Natural killer cell (primary cell): Measurements from ENCODE around the gene SPINK1. TPM values are rescaled to one million over a fixed set of nuclear protein-coding genes. Genes with fewer than 3 reads are reported as not detected.

ENCODE experiments used
- ATAC-seq, 3 donors: fragments of 150-1000 bp in 2 of 3; fragments of 200-7000 bp in 1 of 3; cut with Tn5 transposase; 1 replicate in 1 of 3; 2 replicates in 2 of 3; pipeline ENCODE4 v1.10.0; 2021; ENCODE audit warnings: mild to moderate bottlenecking in 2 of 3, moderate library complexity in 2 of 3
- DNase-seq, 2 donors: peaks; one replicate each; pipeline versions ENCODE4 v3.0.0 to v3.0.0-alpha.2; 2013 to 2021; ENCODE audit warnings: mixed read lengths in 1 of 2
- H3K27ac ChIP-seq: one replicate; pipeline ENCODE4 v1.5.1; 2013; ENCODE audit warnings: mild to moderate bottlenecking, low read length
- H3K27me3 ChIP-seq: one replicate; pipeline ENCODE4 v1.6.1; 2013; ENCODE audit warnings: low read length; ENCODE audit not compliant: control insufficient read depth, insufficient read depth
- H3K36me3 ChIP-seq: one replicate; pipeline ENCODE4 v1.6.1; 2013; ENCODE audit warnings: low read length; ENCODE audit not compliant: control insufficient read depth, insufficient read depth
- H3K4me1 ChIP-seq: one replicate; pipeline ENCODE4 v1.6.1; 2013; ENCODE audit warnings: low read length; ENCODE audit not compliant: control insufficient read depth, insufficient read depth
- H3K4me3 ChIP-seq: one replicate; pipeline ENCODE4 v1.5.1; 2013; ENCODE audit warnings: low read length
- H3K9me3 ChIP-seq: one replicate; pipeline ENCODE4 v1.6.1; 2013; ENCODE audit warnings: low read length; ENCODE audit not compliant: control insufficient read depth, insufficient read depth
- H3K27ac Mint-ChIP-seq, 2 donors: one replicate each; pipeline ENCODE4 v1.8.0; 2022; ENCODE audit warnings: mild to moderate bottlenecking in 2 of 2, mixed read lengths in 2 of 2, moderate library complexity in 1 of 2
- H3K27me3 Mint-ChIP-seq, 2 donors: one replicate each; pipeline ENCODE4 v1.8.0; 2022; ENCODE audit warnings: low read depth in 2 of 2, mixed read lengths in 2 of 2
- H3K36me3 Mint-ChIP-seq: one replicate; pipeline ENCODE4 v1.8.0; 2022; ENCODE audit warnings: mixed read lengths
- H3K4me1 Mint-ChIP-seq, 2 donors: one replicate each; pipeline ENCODE4 v1.8.0; 2022; ENCODE audit warnings: mixed read lengths in 2 of 2
- H3K4me3 Mint-ChIP-seq: one replicate; pipeline ENCODE4 v1.8.0; 2022; ENCODE audit warnings: mild to moderate bottlenecking, moderate library complexity, mixed read lengths
- H3K9me3 Mint-ChIP-seq, 2 donors: one replicate each; pipeline ENCODE4 v1.8.0; 2022; ENCODE audit warnings: mixed read lengths in 2 of 2
- WGBS: methylation state at CpG from one replicate; pipeline ENCODE4 v1.1.7; 2013; ENCODE audit warnings: missing lambda C conversion rate; ENCODE audit not compliant: insufficient coverage; 5-methylcytosine and 5-hydroxymethylcytosine counted together
- intact Hi-C: fragments of 100-400 bp; cut with micrococcal nuclease; formaldehyde crosslinking; loops from one replicate; pipeline ENCODE4 v1.14.2; 2022
- total RNA-seq, 4 donors: library from RNA; stranded (reverse); fragments of 120-200 nt in 1 of 4; gene quantifications; one replicate each; pipeline versions ENCODE4 v1.2.3 to v1.2.4, GENCODE V29; 2013 to 2022
- TF ChIP-seq, protein P1 (sequence below): fragments of 200-600 bp; IDR thresholded peaks from one replicate; pipeline ENCODE4 v1.8.0; 2022; ENCODE audit warnings: antibody characterized with exemption

Gene SPINK1
- total RNA-seq, 3 donors from 2014 or later (not counting 1 experiment from before 2014, with no cell fraction given): not detected

DNA sequence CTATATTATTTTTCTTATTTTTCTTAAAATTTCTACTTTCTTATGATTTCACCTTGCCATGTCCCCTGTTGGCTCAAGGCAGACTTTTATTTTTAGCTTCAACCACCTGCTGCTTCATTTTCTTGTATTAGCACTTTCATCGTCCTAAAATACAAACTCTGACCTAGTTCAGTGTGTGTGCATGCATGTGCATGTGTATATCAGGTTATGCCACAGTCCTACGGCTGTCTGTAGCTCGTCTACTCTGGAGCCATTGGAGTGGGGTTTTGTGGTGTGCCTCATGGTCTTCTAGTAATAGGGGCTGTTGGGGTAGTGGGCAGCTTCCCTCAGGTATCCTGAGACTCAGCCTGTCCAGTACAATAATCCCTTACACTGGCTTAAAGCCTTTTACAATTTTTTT is 13.4 kb upstream of the SPINK1 start:
- WGBS: 76% methylated on average over 2 of the region's 3 CpGs
- H3K4me3 ChIP-seq: no peak overlapping the region
- H3K36me3 Mint-ChIP-seq: no peaks in the 10 kb centered on the region
- TF ChIP-seq, protein P1, sequence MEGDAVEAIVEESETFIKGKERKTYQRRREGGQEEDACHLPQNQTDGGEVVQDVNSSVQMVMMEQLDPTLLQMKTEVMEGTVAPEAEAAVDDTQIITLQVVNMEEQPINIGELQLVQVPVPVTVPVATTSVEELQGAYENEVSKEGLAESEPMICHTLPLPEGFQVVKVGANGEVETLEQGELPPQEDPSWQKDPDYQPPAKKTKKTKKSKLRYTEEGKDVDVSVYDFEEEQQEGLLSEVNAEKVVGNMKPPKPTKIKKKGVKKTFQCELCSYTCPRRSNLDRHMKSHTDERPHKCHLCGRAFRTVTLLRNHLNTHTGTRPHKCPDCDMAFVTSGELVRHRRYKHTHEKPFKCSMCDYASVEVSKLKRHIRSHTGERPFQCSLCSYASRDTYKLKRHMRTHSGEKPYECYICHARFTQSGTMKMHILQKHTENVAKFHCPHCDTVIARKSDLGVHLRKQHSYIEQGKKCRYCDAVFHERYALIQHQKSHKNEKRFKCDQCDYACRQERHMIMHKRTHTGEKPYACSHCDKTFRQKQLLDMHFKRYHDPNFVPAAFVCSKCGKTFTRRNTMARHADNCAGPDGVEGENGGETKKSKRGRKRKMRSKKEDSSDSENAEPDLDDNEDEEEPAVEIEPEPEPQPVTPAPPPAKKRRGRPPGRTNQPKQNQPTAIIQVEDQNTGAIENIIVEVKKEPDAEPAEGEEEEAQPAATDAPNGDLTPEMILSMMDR: no peak
- peaks cover 17 to 53% of the 10 kb centered on the region in 2 donors for H3K27me3 Mint-ChIP-seq
- no peaks in the 10 kb centered on the region for H3K9me3 Mint-ChIP-seq
- H3K36me3 ChIP-seq: no peaks in the 10 kb centered on the region
- ATAC-seq: no peak
- H3K4me1 Mint-ChIP-seq: no peaks in the 10 kb centered on the region
- no peaks in the 10 kb centered on the region for H3K4me1 ChIP-seq
- peaks cover 2% of the 10 kb centered on the region for H3K27me3 ChIP-seq
- no peak overlapping the region for H3K27ac ChIP-seq
- H3K27ac Mint-ChIP-seq: no peak overlapping the region
- intact Hi-C loops: no loop called here
- DNase-seq: no peak
- no peaks in the 10 kb centered on the region for H3K9me3 ChIP-seq
- H3K4me3 Mint-ChIP-seq: no peak overlapping the region

DNA sequence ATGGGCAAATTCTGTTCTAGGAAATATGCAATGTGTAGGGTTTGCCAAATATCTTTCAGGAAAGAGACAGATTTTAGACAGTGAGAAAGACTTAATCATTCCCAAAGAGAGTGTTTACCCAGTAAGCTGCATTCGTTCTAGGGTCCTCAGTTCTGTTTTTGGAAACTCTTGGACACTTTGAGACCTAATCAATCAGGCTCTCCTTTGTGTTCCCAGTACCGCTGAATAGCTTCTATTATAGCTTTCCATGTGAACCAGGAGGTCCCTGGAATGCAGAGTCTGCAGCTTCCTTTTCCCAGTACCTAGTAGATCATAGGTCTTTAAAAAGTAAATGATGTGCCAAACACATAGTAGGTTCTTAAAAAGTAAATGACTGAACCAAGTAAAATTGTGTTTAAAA is 11.4 kb upstream of the SPINK1 start:
- H3K36me3 ChIP-seq: no peaks in the 10 kb centered on the region
- intact Hi-C loops: no loop called here
- Mint-ChIP-seq H3K36me3 (no peaks in the 10 kb centered on the region), H3K4me1 (no peaks in the 10 kb centered on the region), H3K27ac (no peak overlapping the region), H3K4me3 (no peak overlapping the region), H3K27me3 (peaks cover 15 to 37% of the 10 kb centered on the region in 2 donors), H3K9me3 (no peaks in the 10 kb centered on the region)
- no peaks in the 10 kb centered on the region for H3K9me3 ChIP-seq
- ATAC-seq (no peak), DNase-seq (no peak)
- peaks cover 2% of the 10 kb centered on the region for H3K27me3 ChIP-seq
- WGBS: 84% methylated on average over 2 of the region's 2 CpGs
- no peak overlapping the region for H3K4me3 ChIP-seq
- TF ChIP-seq, protein P1: no peak
- H3K4me1 ChIP-seq: no peaks in the 10 kb centered on the region
- H3K27ac ChIP-seq: no peak overlapping the region

DNA sequence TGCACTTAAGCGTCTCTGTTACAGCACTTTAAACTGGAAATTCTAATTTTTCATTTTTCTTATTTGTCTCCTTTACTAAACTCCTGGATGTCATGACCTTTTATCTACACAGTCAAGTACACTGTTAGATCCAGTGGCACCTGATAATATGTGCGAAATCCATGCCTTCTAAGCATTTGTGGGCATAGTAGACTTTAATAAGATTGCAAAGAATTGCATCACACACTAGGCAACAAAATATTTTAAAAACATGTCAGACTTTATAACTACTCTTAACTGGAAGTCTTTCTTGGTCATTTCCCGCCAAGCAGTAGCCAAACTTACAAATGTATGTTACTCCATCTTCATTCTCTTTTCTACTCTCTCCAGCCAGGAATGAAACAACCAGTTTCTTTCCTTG is 5.0 kb upstream of the SPINK1 start:
- Histone ChIP-seq H3K27me3 (no peaks in the 10 kb centered on the region), H3K4me3 (no peak overlapping the region), H3K36me3 (no peaks in the 10 kb centered on the region), H3K27ac (no peak overlapping the region), H3K9me3 (no peaks in the 10 kb centered on the region), H3K4me1 (no peaks in the 10 kb centered on the region)
- DNase-seq (no peak), ATAC-seq (no peak)
- TF ChIP-seq, protein P1: no peak
- Mint-ChIP-seq H3K9me3 (no peaks in the 10 kb centered on the region), H3K36me3 (no peaks in the 10 kb centered on the region), H3K27me3 (peaks cover 13 to 14% of the 10 kb centered on the region in 2 donors), H3K4me1 (no peaks in the 10 kb centered on the region), H3K27ac (no peak overlapping the region), H3K4me3 (no peak overlapping the region)
- intact Hi-C loops: no loop called here
- 91% methylated on average over 3 of the region's 3 CpGs for WGBS

DNA sequence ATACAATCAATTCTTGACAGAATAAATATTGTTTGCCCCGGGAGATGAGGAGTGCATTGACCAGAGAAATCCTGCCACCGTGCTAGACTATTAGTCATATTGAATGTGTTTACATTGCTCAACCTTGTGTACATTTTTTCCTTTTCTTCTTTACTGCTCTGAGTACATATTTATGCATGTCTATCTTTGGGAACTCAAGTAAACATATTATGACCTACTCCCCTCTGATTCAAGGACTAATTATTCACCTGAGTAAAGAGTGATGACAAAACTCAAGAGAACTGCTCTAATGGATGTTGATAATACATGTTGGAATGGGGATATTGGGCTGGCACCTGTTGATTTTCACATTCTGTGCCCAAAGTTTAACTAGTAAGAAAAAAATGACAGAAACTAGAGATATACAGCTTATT is 3.9 kb upstream of the SPINK1 start:
- H3K27me3 ChIP-seq: peaks cover under 1% of the 10 kb centered on the region
- no peaks in the 10 kb centered on the region for H3K9me3 ChIP-seq
- Mint-ChIP-seq H3K9me3 (no peaks in the 10 kb centered on the region), H3K27me3 (peaks cover 12 to 13% of the 10 kb centered on the region in 2 donors), H3K27ac (no peak overlapping the region), H3K4me1 (no peaks in the 10 kb centered on the region), H3K36me3 (no peaks in the 10 kb centered on the region), H3K4me3 (no peak overlapping the region)
- H3K27ac ChIP-seq: no peak overlapping the region
- ATAC-seq (no peak), DNase-seq (no peak)
- intact Hi-C loops: no loop called here
- H3K4me3 ChIP-seq: no peak overlapping the region
- H3K4me1 ChIP-seq: no peaks in the 10 kb centered on the region
- WGBS: 75% methylated on average over 1 of the region's 2 CpGs
- TF ChIP-seq, protein P1: no peak
- H3K36me3 ChIP-seq: no peaks in the 10 kb centered on the region
